Erythroblast (primary cell): ENCODE measurements around the gene XG.

ENCODE experiments used
- GATA1 ChIP-seq: IDR thresholded peaks from 2 replicates; pipeline ENCODE4 v1.6.1; 2011; ENCODE audit warnings: low read depth, mild to moderate bottlenecking, control low read depth, low read length, moderate library complexity
- POLR2A ChIP-seq: IDR thresholded peaks from 2 replicates; pipeline ENCODE4 v1.6.1; 2011; ENCODE audit warnings: mild to moderate bottlenecking, low read length

DNA sequence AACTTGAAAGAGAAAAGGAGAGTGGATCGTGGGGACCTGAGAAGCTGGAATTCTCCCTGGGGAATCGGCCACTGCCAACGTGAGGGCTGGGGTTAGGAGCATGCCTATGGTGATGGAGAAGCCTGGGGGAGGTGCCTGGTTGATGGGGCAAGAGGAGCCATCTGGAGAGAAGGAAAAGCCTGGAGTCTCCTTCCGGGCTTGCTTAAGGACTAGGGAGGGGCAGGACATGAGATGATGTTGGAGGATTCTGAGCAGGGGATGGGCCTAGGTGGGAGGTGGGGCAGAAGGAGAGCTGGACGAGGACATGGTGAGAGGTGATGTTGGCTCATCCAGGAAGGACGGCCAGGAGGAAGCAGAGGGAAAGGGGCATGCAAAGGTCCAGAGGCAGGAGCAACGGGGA lies 41.9 kb downstream of the XG start:
- TF ChIP-seq POLR2A (no peak), GATA1 (no peak)
